Endodermal cell (in vitro differentiated cells): ENCODE measurements around the gene PDE4D. TPM values are rescaled to one million over a fixed set of nuclear protein-coding genes. Genes with fewer than 3 reads are reported as not detected.

Experiments
- DNase-seq: peaks from one replicate; pipeline ENCODE4 v3.0.0-alpha.2; 2017
- H3K27ac ChIP-seq: 2 replicates; pipeline ENCODE4 v1.5.1; 2013; ENCODE audit warnings: mild to moderate bottlenecking, low read depth, low read length, moderate library complexity
- H3K27me3 ChIP-seq: 2 replicates; pipeline ENCODE4 v1.6.1; 2013; ENCODE audit warnings: mild to moderate bottlenecking, low read length, moderate library complexity; ENCODE audit not compliant: insufficient read depth, control insufficient read depth, poor library complexity, severe bottlenecking
- H3K36me3 ChIP-seq: 2 replicates; pipeline ENCODE4 v1.7.0; 2013; ENCODE audit warnings: mild to moderate bottlenecking, low read length, moderate library complexity; ENCODE audit not compliant: control insufficient read depth, insufficient read depth
- H3K4me1 ChIP-seq: one replicate; pipeline ENCODE4 v1.7.0; 2013; ENCODE audit warnings: low read length; ENCODE audit not compliant: control insufficient read depth, insufficient read depth
- H3K4me3 ChIP-seq: 2 replicates; pipeline ENCODE4 v1.5.1; 2013; ENCODE audit warnings: mild to moderate bottlenecking, low read length, moderate library complexity
- H3K9ac ChIP-seq: 2 replicates; pipeline ENCODE4 v1.6.1; 2013; ENCODE audit warnings: mild to moderate bottlenecking, low read length, moderate library complexity; ENCODE audit not compliant: poor library complexity, severe bottlenecking; ENCODE audit errors: extremely low read depth
- H3K9me3 ChIP-seq: 2 replicates; pipeline ENCODE4 v1.6.1; 2013; ENCODE audit warnings: mild to moderate bottlenecking, low read length, moderate library complexity; ENCODE audit not compliant: control insufficient read depth
- H3K27ac Mint-ChIP-seq: 2 replicates; pipeline ENCODE4 v1.8.0; 2020; ENCODE audit warnings: mixed read lengths
- H3K27me3 Mint-ChIP-seq: 2 replicates; pipeline ENCODE4 v1.8.0; 2021; ENCODE audit warnings: mild to moderate bottlenecking, mixed read lengths; ENCODE audit not compliant: insufficient read depth
- H3K36me3 Mint-ChIP-seq: 2 replicates; pipeline ENCODE4 v1.8.0; 2020; ENCODE audit warnings: low read depth, mixed read lengths
- H3K4me1 Mint-ChIP-seq: 2 replicates; pipeline ENCODE4 v1.8.0; 2020; ENCODE audit warnings: mixed read lengths
- H3K4me3 Mint-ChIP-seq: 2 replicates; pipeline ENCODE4 v1.8.0; 2020; ENCODE audit warnings: mild to moderate bottlenecking, moderate library complexity, mixed read lengths
- H3K9me3 Mint-ChIP-seq: 2 replicates; pipeline ENCODE4 v1.8.0; 2020; ENCODE audit warnings: mild to moderate bottlenecking, mixed read lengths
- WGBS, 2 experiments: methylation state at CpG; one replicate each; pipeline versions ENCODE4 v1.1.5 to v1.1.7; 2013; ENCODE audit warnings: missing lambda C conversion rate in 2 of 2, mixed read lengths in 1 of 2; ENCODE audit not compliant: insufficient coverage in 1 of 2, insufficient read length in 1 of 2; 5-methylcytosine and 5-hydroxymethylcytosine counted together
- total RNA-seq, 2 donors: library from RNA; stranded (reverse); fragmentation: NEBNext Ultra II Directional in 1 of 2; extraction: Animal tissue kit (Norgen Biotek cat#: 25700) in 1 of 2; gene quantifications; 2 replicates in 1 of 2; 3 replicates in 1 of 2; pipeline ENCODE4 v1.2.1, GENCODE V29; 2021
- TF ChIP-seq, protein P1 (sequence below): fragments of 200-600 bp; sonication (generic); conservative IDR thresholded peaks from 2 replicates; pipeline ENCODE4 v1.5.0; 2021; ENCODE audit warnings: antibody characterized with exemption, mild to moderate bottlenecking

Gene PDE4D
- total RNA-seq, 2 donors from 2014 or later = 9.2 to 11.4 TPM

DNA sequence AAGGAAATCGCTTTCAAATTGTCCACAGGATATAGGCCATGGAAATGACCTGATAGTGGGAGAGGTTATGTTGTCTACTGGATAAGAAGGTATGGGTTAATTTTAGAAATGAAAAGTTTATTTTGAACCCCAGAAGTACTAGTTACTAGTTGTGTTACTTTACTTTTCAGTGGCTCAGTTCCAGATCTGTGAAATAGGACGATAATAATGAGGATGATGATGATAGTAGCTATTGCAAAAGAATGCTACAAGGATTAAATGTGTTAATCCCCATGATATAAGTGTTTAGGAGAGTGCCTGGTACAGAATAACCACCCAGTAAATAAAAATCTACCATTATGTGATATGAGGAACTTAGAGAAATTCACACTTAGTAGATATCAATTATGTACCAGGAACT lies 120.8 kb downstream of the PDE4D start:
- 82 to 96% methylated on average over 1 to 2 of the region's 2 CpGs for WGBS, 2 experiments

DNA sequence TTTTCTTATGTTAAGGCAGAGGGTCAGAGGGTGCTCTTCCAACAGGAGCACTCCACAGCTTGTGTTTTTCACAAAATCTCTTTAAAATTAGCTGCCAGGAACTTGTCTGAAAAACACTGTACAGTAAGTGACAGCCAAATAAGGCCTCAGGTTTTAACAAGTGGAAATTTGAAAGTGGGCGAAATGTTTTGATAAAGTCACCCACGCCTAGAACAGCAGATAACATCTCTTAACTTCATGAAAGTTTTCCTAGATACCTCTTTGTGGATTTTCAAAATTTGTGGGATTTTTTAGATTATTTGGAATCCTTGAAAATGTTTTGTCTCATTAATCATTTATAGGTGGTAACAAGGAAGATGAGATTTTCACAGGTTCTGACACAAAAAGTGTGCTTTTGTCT lies 121.3 kb downstream of the PDE4D start:
- Histone ChIP-seq H3K9me3 (no peaks in the 10 kb centered on the region), H3K27ac (no peak overlapping the region), H3K36me3 (no peaks in the 10 kb centered on the region), H3K9ac (no peak overlapping the region), H3K27me3 (peaks cover 30% of the 10 kb centered on the region), H3K4me1 (peaks cover 3% of the 10 kb centered on the region), H3K4me3 (no peak overlapping the region)
- WGBS, 2 experiments = 95% methylated on average over 2 of the region's 2 CpGs; no CpG with 5 or more reads in 1 of the 2 experiments
- H3K4me1 Mint-ChIP-seq = peaks cover 11% of the 10 kb centered on the region
- no peak overlapping the region for H3K4me3 Mint-ChIP-seq
- TF ChIP-seq, protein P1, sequence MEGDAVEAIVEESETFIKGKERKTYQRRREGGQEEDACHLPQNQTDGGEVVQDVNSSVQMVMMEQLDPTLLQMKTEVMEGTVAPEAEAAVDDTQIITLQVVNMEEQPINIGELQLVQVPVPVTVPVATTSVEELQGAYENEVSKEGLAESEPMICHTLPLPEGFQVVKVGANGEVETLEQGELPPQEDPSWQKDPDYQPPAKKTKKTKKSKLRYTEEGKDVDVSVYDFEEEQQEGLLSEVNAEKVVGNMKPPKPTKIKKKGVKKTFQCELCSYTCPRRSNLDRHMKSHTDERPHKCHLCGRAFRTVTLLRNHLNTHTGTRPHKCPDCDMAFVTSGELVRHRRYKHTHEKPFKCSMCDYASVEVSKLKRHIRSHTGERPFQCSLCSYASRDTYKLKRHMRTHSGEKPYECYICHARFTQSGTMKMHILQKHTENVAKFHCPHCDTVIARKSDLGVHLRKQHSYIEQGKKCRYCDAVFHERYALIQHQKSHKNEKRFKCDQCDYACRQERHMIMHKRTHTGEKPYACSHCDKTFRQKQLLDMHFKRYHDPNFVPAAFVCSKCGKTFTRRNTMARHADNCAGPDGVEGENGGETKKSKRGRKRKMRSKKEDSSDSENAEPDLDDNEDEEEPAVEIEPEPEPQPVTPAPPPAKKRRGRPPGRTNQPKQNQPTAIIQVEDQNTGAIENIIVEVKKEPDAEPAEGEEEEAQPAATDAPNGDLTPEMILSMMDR = no peak
- no peaks in the 10 kb centered on the region for H3K9me3 Mint-ChIP-seq
- no peaks in the 10 kb centered on the region for H3K36me3 Mint-ChIP-seq
- H3K27me3 Mint-ChIP-seq = peaks cover 29% of the 10 kb centered on the region
- no peak for DNase-seq
- H3K27ac Mint-ChIP-seq = no peak overlapping the region

More for the DNA sequence above, 120.8 kb downstream of the PDE4D start:
- Histone ChIP-seq H3K4me1 (peaks cover 3% of the 10 kb centered on the region), H3K9me3 (no peaks in the 10 kb centered on the region), H3K36me3 (no peaks in the 10 kb centered on the region), H3K4me3 (no peak overlapping the region), H3K27ac (no peak overlapping the region), H3K9ac (no peak overlapping the region), H3K27me3 (peaks cover 24% of the 10 kb centered on the region)
- Mint-ChIP-seq H3K36me3 (no peaks in the 10 kb centered on the region), H3K27me3 (peaks cover 23% of the 10 kb centered on the region), H3K4me3 (no peak overlapping the region), H3K9me3 (no peaks in the 10 kb centered on the region), H3K27ac (no peak overlapping the region), H3K4me1 (peaks cover 11% of the 10 kb centered on the region)
- TF ChIP-seq, protein P1 = no peak
- DNase-seq = no peak

DNA sequence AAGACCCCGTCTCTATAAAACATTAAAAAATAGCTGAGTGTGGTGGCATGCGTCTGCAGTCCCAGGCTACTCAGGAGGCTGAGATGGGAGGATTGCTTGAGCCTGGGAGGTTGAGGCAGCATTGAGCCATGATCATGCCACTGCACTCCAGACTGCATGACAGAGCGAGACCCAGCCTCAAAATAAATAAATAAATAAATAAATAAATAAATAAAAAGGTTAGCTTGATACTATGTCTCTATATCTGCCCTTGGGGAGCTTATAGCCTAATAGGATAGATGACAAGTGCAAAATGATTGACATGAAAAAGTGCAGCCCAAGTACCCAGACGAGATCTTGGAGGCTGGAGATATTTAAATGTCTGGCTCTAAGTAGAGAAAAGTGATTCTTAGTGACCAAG lies 122.6 kb downstream of the PDE4D start:
- H3K4me1 ChIP-seq = peaks cover 3% of the 10 kb centered on the region
- no peak for DNase-seq
- no peak overlapping the region for H3K4me3 Mint-ChIP-seq
- no peaks in the 10 kb centered on the region for H3K36me3 ChIP-seq
- no peak overlapping the region for H3K9ac ChIP-seq
- peaks cover 36% of the 10 kb centered on the region for H3K27me3 Mint-ChIP-seq
- H3K9me3 Mint-ChIP-seq = no peaks in the 10 kb centered on the region
- no peaks in the 10 kb centered on the region for H3K36me3 Mint-ChIP-seq
- TF ChIP-seq, protein P1 = no peak
- H3K27ac ChIP-seq = no peak overlapping the region
- peaks cover 11% of the 10 kb centered on the region for H3K4me1 Mint-ChIP-seq
- H3K9me3 ChIP-seq = no peaks in the 10 kb centered on the region
- H3K4me3 ChIP-seq = no peak overlapping the region
- no peak overlapping the region for H3K27ac Mint-ChIP-seq
- H3K27me3 ChIP-seq = peaks cover 36% of the 10 kb centered on the region
- WGBS, 2 experiments = 94% methylated on average over 3 of the region's 4 CpGs
